ENCODE results near the gene ARL15.

Gene ARL15

GRCh38 chr5:54150841-54151240 lies 159.5 kb downstream of the ARL15 start:
- no peaks in the 10 kb centered on the region for H3K27me3 ChIP-seq
- no peak overlapping the region for H3K4me2 ChIP-seq
- peaks cover 3% of the 10 kb centered on the region; the same call in 1 of the 2 replicates for H3K36me3 ChIP-seq
- H3K4me3 ChIP-seq, result no peak overlapping the region
- H3K27ac ChIP-seq, result no peak overlapping the region
- TF ChIP-seq Cebpa-rat (IDR thresholded peaks at IDR 0.05), result no peak
- H3K9ac ChIP-seq, result no peak overlapping the region
- no peaks in the 10 kb centered on the region for H3K4me1 ChIP-seq
- no peaks in the 10 kb centered on the region for H3K9me3 ChIP-seq
- H4K20me1 ChIP-seq, result no peaks in the 10 kb centered on the region

DNA sequence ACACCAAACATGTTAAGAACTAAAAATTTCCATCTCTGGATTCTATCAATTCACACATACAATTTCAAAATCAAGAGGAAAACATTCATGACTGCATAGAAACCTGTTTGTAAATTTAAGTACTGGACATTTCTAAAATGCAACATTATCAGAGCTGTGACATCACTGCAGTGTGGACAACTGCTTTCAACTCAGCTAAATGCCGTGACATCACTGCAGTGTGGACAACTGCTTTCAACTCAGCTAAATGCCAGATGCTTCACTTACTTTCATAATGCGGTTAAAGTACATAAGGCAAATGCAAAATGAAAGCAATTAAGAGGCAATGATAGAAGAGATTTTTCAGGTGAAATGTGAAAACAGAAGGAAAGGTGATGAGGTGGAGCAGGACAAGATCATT lies 161.5 kb downstream of the ARL15 start:
- H3K9me3 ChIP-seq, result no peaks in the 10 kb centered on the region
- no peak overlapping the region for H3K4me2 ChIP-seq
- no peaks in the 10 kb centered on the region for H4K20me1 ChIP-seq
- no peaks in the 10 kb centered on the region for H3K27me3 ChIP-seq
- no peak for TF ChIP-seq Cebpa-rat (IDR thresholded peaks at IDR 0.05)
- no peaks in the 10 kb centered on the region for H3K4me1 ChIP-seq
- H3K9ac ChIP-seq, result no peak overlapping the region
- no peak overlapping the region for H3K4me3 ChIP-seq
- peaks cover 3% of the 10 kb centered on the region; the same call in 1 of the 2 replicates for H3K36me3 ChIP-seq
- H3K27ac ChIP-seq, result no peak overlapping the region

DNA sequence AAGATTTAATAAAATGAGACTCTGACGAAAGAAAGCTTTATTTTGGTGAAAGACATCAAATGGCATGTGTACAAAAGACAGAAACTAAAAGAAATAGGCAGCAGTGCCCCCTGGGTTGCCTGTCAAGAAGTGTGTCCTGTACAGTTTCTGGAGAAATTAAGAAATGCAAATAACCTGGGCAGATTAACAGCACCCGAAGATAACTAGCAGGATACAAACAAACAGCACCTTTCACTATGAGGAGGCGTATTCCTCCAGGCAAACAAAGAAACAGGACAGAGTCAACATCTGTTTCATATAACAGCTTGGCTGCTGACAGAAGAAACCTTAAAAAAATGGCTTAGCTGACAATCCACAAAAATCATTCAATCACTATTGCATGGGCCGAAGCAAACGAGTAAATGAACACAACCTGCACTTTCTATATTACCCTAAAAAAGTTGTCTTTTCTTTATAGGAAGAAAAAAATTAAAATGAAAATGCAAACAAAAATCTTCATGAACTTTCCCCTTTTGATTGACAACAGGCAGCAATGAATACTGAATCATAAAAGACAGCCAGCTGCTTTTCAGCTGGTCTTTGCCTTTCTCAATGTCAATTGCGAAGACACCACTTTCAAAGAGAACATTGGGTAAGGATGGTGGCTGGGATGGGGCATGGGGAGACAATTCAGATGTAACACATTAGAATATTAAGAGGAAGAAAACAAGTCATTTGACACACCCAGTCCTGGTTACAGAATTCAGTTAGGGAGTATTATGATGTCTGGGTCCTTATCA lies 162.1 kb downstream of the ARL15 start:
- H3K36me3 ChIP-seq, result 0 out of 2 replicates have a peak, but pooled peaks cover 3% of the 10 kb centered on the region
- H3K9ac ChIP-seq, result no peak overlapping the region
- H3K4me1 ChIP-seq, result no peaks in the 10 kb centered on the region
- H3K27ac ChIP-seq, result no peak overlapping the region
- H3K4me2 ChIP-seq, result no peak overlapping the region
- H3K9me3 ChIP-seq, result no peaks in the 10 kb centered on the region
- no peaks in the 10 kb centered on the region for H3K27me3 ChIP-seq
- H3K4me3 ChIP-seq, result no peak overlapping the region
- no peaks in the 10 kb centered on the region for H4K20me1 ChIP-seq
- TF ChIP-seq Cebpa-rat (IDR thresholded peaks at IDR 0.05), result no peak

GRCh38 chr5:54146916-54147315 lies 163.5 kb downstream of the ARL15 start:
- no peaks in the 10 kb centered on the region for H3K27me3 ChIP-seq
- H3K36me3 ChIP-seq, result 0 out of 2 replicates have a peak, but pooled peaks cover 3% of the 10 kb centered on the region
- H3K4me3 ChIP-seq, result no peak overlapping the region
- no peaks in the 10 kb centered on the region for H3K9me3 ChIP-seq
- no peak overlapping the region for H3K9ac ChIP-seq
- no peaks in the 10 kb centered on the region for H3K4me1 ChIP-seq
- no peak overlapping the region for H3K4me2 ChIP-seq
- no peak overlapping the region for H3K27ac ChIP-seq
- H4K20me1 ChIP-seq, result no peaks in the 10 kb centered on the region
- no peak for TF ChIP-seq Cebpa-rat (IDR thresholded peaks at IDR 0.05)

GRCh38 chr5:54146390-54146789 lies 164.0 kb downstream of the ARL15 start:
- 0 out of 2 replicates have a peak, but pooled peaks cover 3% of the 10 kb centered on the region for H3K36me3 ChIP-seq
- no peaks in the 10 kb centered on the region for H3K9me3 ChIP-seq
- TF ChIP-seq Cebpa-rat (IDR thresholded peaks at IDR 0.05), result no peak
- H3K27ac ChIP-seq, result no peak overlapping the region
- no peaks in the 10 kb centered on the region for H3K27me3 ChIP-seq
- no peak overlapping the region for H3K4me3 ChIP-seq
- H3K9ac ChIP-seq, result no peak overlapping the region
- no peak overlapping the region for H3K4me2 ChIP-seq
- no peaks in the 10 kb centered on the region for H3K4me1 ChIP-seq
- no peaks in the 10 kb centered on the region for H4K20me1 ChIP-seq

DNA sequence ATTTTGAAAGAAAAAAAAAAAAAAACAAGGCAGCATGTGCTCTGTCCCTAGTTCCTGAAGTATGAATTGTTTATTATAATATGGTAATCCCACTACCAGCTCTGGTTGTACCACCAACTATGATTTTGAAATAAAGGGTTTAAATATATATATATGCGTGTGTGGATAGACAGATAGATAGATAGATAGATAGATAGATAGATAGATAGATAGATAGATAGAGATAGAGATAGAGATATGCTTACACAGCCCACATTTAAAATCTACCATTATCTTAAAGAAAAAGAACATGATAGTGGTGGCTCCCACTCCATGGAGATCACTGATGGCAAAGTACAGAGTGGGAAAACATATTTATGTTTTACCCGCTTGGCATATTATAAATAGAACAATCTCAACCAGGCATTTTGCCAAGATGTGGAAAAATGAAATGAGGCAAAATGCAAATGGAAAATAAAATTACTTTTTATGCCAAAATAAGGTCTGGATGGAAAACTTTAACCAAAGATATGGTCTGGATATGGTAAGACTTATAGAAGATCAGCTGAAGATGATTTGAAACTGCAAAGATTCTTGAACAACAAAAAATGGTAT lies 170.0 kb downstream of the ARL15 start:
- no peaks in the 10 kb centered on the region for H3K9me3 ChIP-seq
- H3K36me3 ChIP-seq, result no peaks in the 10 kb centered on the region
- no peak overlapping the region for H3K4me2 ChIP-seq
- H3K4me1 ChIP-seq, result no peaks in the 10 kb centered on the region
- no peak overlapping the region for H3K4me3 ChIP-seq
- H4K20me1 ChIP-seq, result 0 out of 2 replicates have a peak, but pooled peaks cover 4% of the 10 kb centered on the region
- H3K27ac ChIP-seq, result no peak overlapping the region
- no peak for TF ChIP-seq Cebpa-rat (IDR thresholded peaks at IDR 0.05)
- no peaks in the 10 kb centered on the region for H3K27me3 ChIP-seq
- H3K9ac ChIP-seq, result no peak overlapping the region

GRCh38 chr5:54136516-54137440 lies 173.6 kb downstream of the ARL15 start:
- Histone ChIP-seq H3K27me3 (no peaks in the 10 kb centered on the region), H3K27ac (no peak overlapping the region), H3K9ac (no peak overlapping the region), H3K4me1 (no peaks in the 10 kb centered on the region), H3K4me2 (no peak overlapping the region), H3K4me3 (no peak overlapping the region), H4K20me1 (0 out of 2 replicates have a peak, but pooled peaks cover 4% of the 10 kb centered on the region), H3K9me3 (no peaks in the 10 kb centered on the region), H3K36me3 (no peaks in the 10 kb centered on the region)
- no peak for TF ChIP-seq Cebpa-rat (IDR thresholded peaks at IDR 0.05)

- no peaks in the 10 kb centered on the region for H3K4me1 ChIP-seq
Observed at GRCh38 chr5:54135042-54135441, 175.3 kb downstream of the ARL15 start.

DNA sequence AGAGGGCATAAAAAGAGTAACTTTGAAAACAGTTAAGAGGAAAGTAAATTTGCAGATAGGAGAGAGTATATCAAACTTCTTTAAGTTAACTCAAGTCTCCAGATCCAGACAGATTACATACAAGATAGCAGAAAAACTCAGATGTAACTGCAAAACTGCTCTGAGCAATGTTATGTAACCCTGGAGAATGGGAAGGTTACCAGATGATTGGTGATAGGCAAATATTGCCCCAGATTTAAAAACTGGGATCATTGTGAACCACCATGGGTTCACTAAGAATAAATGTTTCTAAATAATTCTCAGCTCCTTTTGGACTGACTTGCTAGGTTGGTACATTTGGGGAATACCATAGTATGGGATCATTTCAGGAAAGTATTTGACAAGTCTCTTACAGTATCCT lies 176.5 kb downstream of the ARL15 start:
- Histone ChIP-seq H3K9ac (no peak overlapping the region), H3K4me1 (no peaks in the 10 kb centered on the region), H4K20me1 (0 out of 2 replicates have a peak, but pooled peaks cover 4% of the 10 kb centered on the region), H3K4me3 (no peak overlapping the region), H3K4me2 (no peak overlapping the region), H3K27ac (no peak overlapping the region), H3K36me3 (no peaks in the 10 kb centered on the region), H3K9me3 (no peaks in the 10 kb centered on the region), H3K27me3 (no peaks in the 10 kb centered on the region)
- TF ChIP-seq Cebpa-rat (IDR thresholded peaks at IDR 0.05), result no peak

More at GRCh38 chr5:54135042-54135441, 175.3 kb downstream of the ARL15 start:
- Histone ChIP-seq H3K9me3 (no peaks in the 10 kb centered on the region), H4K20me1 (0 out of 2 replicates have a peak, but pooled peaks cover 4% of the 10 kb centered on the region), H3K9ac (no peak overlapping the region), H3K4me2 (no peak overlapping the region), H3K27me3 (no peaks in the 10 kb centered on the region), H3K4me3 (no peak overlapping the region), H3K27ac (no peak overlapping the region), H3K36me3 (no peaks in the 10 kb centered on the region)
- TF ChIP-seq Cebpa-rat (IDR thresholded peaks at IDR 0.05), result no peak

Data from BLaER1 (cell line).